ENCODE results near the gene IRX2. TPM values are rescaled to one million over a fixed set of nuclear protein-coding genes. Genes with fewer than 3 reads are reported as not detected.

Gene IRX2
- polyA plus RNA-seq, 6 donors from 2014 or later, result not detected

DNA sequence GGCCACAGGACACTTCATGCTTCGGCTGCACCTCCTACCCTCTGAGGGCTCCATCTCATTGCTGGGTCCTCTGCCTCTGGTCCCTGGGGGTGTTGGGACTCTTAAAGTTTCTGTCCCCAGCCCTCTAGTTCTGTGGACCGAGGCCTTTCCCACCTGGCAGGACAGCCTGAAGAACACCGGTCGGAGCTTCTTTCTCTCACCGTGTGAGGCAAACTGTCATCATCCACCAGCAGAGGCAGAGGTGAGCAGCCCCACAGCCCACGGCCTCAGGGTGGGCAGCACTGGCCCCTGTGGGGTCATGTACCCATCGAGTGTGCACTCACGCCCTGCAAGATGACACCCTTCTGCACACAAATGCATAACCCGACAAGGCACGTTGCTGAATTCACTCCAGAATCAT lies 49.9 kb downstream of the IRX2 start:
- ATAC-seq (ENCODE audit: low read depth in 2 of 2) (no peak), DNase-seq (no peak)
- peaks cover 0 to 13% (median 3%) of the 10 kb centered on the region in 7 donors for H3K9me3 Mint-ChIP-seq
- H3K4me3 Mint-ChIP-seq, result no peak overlapping the region
- no peak overlapping the region for H3K27ac Mint-ChIP-seq
- peaks cover 0 to 8% (median 4%) of the 10 kb centered on the region in 3 donors for H3K27me3 Mint-ChIP-seq
- H3K4me1 Mint-ChIP-seq, result no peaks in the 10 kb centered on the region
- H3K36me3 Mint-ChIP-seq, result no peaks in the 10 kb centered on the region

DNA sequence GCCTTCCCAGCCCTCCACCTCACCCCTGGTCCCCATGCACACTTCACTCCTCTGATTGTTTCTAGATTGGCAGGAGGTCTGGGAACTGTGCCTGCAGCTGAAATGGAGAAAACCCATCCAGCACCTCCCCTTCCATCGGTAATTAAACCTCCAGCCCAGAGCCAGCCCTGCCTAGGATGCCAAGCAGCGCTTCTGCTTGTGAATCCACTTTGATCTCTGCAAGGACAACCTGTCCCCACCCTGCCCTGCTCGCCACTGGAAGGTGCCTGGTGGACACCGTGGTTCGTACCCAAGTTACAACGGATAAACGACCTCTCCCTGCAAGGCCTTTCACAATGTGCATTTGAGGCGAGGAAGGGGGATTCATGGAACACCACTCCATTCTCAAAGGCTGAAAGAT lies 50.6 kb downstream of the IRX2 start:
- H3K9me3 Mint-ChIP-seq, result peaks cover 0 to 13% (median 3%) of the 10 kb centered on the region in 7 donors
- H3K27ac Mint-ChIP-seq, result no peak overlapping the region

DNA sequence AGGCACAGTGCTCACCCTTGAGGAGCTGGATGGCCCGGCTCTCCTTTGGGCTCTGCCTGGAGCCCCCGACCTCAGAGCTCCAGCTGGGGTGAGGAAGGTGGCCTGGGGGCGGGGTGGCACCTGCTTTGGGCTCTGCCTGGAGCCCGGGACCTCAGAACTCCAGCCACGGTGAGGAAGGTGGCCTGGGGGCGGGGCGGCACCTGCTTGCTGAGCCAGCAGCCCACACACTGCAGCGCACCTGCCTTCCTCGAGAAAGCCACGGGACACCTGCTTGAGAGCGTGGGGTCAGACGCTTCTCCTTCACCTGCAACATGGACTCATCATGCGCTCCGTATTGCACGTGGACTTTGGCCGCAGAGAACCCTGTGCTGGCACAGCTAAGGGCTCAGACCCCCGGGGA lies 51.8 kb downstream of the IRX2 start:
- ATAC-seq (ENCODE audit: low read depth in 2 of 2), result no peak
- DNase-seq, result no peak
- peaks cover 0 to 4% (median 0%) of the 10 kb centered on the region in 3 donors for H3K27me3 Mint-ChIP-seq
- H3K27ac Mint-ChIP-seq, result no peak overlapping the region
- H3K4me3 Mint-ChIP-seq, result no peak overlapping the region
- H3K9me3 Mint-ChIP-seq, result peaks cover 0 to 13% (median 5%) of the 10 kb centered on the region in 7 donors
- H3K4me1 Mint-ChIP-seq, result no peaks in the 10 kb centered on the region
- no peaks in the 10 kb centered on the region for H3K36me3 Mint-ChIP-seq

More for the DNA sequence above, 50.6 kb downstream of the IRX2 start:
- no peak for ATAC-seq (ENCODE audit: low read depth in 2 of 2)
- Mint-ChIP-seq H3K27me3 (peaks cover 0 to 7% (median 4%) of the 10 kb centered on the region in 3 donors), H3K4me1 (no peaks in the 10 kb centered on the region), H3K4me3 (peak overlapping the region in 1 of 8 donors; percentile 34), H3K36me3 (no peaks in the 10 kb centered on the region)
- no peak for DNase-seq

DNA sequence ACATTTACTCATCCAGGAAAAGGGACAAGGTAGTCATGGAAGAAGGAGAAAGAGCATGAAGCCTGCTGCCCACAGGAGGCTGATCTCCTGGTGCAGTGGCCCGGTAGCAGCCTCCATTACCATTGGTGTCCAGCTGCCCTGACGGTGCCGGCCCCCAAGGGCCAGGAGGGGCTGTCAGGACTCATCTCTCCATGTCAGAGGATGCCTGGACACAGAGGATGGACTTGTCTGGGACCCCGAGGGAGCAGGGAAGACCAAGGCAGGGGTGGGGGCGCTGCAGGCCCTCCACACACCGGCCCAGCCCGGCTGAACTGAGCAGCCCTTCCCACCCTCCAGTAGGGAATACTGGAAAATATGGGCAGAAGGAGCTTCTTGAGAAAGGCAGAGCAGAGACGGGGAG lies 52.2 kb downstream of the IRX2 start:
- peak overlapping the region in 1 of 8 donors; percentile 56 for H3K4me3 Mint-ChIP-seq
- no peak overlapping the region for H3K27ac Mint-ChIP-seq
- no peaks in the 10 kb centered on the region for H3K36me3 Mint-ChIP-seq
- no peaks in the 10 kb centered on the region for H3K4me1 Mint-ChIP-seq
- H3K9me3 Mint-ChIP-seq, result peaks cover 0 to 13% (median 5%) of the 10 kb centered on the region in 7 donors
- ATAC-seq (ENCODE audit: low read depth in 2 of 2), result no peak
- no peak for DNase-seq
- peaks cover 0 to 4% (median 0%) of the 10 kb centered on the region in 3 donors for H3K27me3 Mint-ChIP-seq

DNA sequence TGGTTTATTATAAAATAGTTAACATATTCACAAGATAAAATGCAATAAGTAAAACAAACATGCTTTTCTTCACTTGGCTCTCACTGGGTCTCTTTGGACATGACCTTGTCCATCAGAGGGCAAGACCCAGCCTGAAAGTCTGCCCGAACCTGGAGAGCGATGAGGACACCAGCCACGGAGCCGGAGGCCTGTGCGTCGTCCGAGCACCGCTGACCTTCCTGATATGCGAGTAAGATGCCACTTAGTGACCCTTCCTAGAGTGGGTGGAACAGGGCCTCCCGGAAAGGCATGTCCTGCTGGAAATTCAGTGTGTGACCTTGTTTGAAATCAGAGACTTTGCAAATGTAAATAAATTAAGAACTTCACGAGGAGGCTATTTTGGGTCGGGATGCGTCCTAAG lies 52.9 kb downstream of the IRX2 start:
- ATAC-seq (ENCODE audit: low read depth in 2 of 2) (no peak), DNase-seq (no peak)
- H3K9me3 Mint-ChIP-seq, result peaks cover 0 to 18% (median 8%) of the 10 kb centered on the region in 7 donors
- H3K27me3 Mint-ChIP-seq, result no peaks in the 10 kb centered on the region
- H3K36me3 Mint-ChIP-seq, result no peaks in the 10 kb centered on the region
- no peak overlapping the region for H3K27ac Mint-ChIP-seq
- no peaks in the 10 kb centered on the region for H3K4me1 Mint-ChIP-seq
- no peak overlapping the region for H3K4me3 Mint-ChIP-seq

DNA sequence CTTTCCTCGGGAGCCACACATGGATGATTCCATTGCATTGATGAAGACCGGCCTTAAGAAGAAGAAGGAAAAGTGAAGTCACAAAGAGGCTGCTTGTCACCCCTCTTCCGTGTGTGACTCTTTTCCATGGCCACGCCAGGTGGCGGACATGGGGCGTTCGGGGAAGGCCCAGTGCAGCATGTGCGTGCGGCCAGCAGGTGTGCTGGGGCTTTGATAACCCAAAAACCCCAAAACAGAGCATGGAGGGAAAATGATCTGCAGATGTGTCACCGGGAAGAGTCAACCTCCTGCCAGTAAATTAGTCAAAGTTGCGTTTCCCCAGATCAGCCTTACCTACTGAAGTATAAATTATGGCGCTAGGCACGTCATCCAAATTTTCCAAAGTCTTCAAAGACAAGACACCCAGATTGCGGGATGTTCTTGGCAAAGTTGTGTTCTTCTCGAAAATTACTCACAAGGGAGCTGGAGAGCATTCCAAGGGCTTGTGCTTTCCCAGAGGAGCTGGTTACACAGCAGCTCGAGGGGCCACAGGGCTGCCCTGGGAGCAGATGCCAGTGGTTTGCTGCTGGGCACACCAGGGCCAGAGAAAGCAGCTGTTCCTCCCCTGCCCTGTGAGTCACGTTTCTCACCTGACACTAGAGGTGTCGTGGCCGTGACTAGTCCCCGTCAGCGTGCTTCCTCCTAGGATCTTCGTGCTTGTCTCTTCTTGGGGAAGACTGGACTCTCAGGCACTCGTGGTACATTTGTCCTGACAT lies 53.9 kb downstream of the IRX2 start:
- no peaks in the 10 kb centered on the region for H3K27me3 Mint-ChIP-seq
- peak overlapping the region in 1 of 8 donors; percentile 76 for H3K4me3 Mint-ChIP-seq
- H3K9me3 Mint-ChIP-seq, result peaks cover 0 to 18% (median 8%) of the 10 kb centered on the region in 7 donors
- H3K27ac Mint-ChIP-seq, result no peak overlapping the region
- no peaks in the 10 kb centered on the region for H3K4me1 Mint-ChIP-seq
- DNase-seq, result no peak
- no peak for ATAC-seq (ENCODE audit: low read depth in 2 of 2)
- H3K36me3 Mint-ChIP-seq, result no peaks in the 10 kb centered on the region

DNA sequence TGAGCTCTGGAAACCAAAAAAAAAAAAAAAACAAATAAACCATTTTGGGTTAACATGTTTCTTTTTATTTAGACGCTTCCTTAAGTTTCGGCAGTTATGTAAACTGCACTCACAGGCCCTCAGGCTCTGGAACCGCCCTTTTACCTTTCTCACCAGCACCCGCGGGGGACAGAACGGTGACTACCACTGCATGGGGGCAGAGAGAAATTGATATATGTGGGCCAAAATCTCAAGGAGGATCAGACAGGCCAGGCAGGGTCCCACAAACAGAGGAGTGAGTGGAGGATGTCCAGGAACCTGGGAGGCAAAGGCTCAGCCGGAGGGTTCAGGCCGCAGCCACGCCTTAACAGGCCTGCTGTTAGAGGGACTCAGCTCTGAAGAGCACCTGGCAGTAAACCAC lies 54.4 kb downstream of the IRX2 start:
- DNase-seq (no peak), ATAC-seq (ENCODE audit: low read depth in 2 of 2) (no peak)
- Mint-ChIP-seq H3K4me3 (no peak overlapping the region), H3K27ac (no peak overlapping the region), H3K27me3 (no peaks in the 10 kb centered on the region), H3K36me3 (no peaks in the 10 kb centered on the region), H3K9me3 (peaks cover 0 to 18% (median 8%) of the 10 kb centered on the region in 7 donors), H3K4me1 (no peaks in the 10 kb centered on the region)
